Mammary epithelial cell (primary cell): ENCODE data around the gene LILRA1.

Source experiments
- CTCF ChIP-seq, 2 donors: IDR thresholded peaks in 1 of 2; conservative IDR thresholded peaks in 1 of 2; 2 replicates each; pipeline ENCODE4 v1.5.1; 2011 to 2012; ENCODE audit warnings: inconsistent platforms in 2 of 2, low read length in 2 of 2, mild to moderate bottlenecking in 2 of 2, control low read depth in 1 of 2, low read depth in 1 of 2; ENCODE audit not compliant: insufficient read depth in 1 of 2; ENCODE audit errors: extremely low read depth in 1 of 2
- EZH2 ChIP-seq: IDR thresholded peaks from 2 replicates; pipeline ENCODE4 v1.6.1; 2012; ENCODE audit warnings: low read length, inconsistent platforms, borderline replicate concordance

GRCh38 chr19:54560881-54561385 lies 32.5 kb upstream of the LILRA1 start:
- TF ChIP-seq CTCF (conservative IDR thresholded peaks at IDR 0.05 in 1 of 2, IDR thresholded peaks at IDR 0.05 in 1 of 2; ENCODE audit: extremely low read depth in 1 of 2, insufficient read depth in 1 of 2, low read depth in 1 of 2, low read length in 2 of 2) = no peak
- no peak for TF ChIP-seq EZH2
